Measurements from ENCODE around the gene OTULIN.

The OTULIN gene

DNA sequence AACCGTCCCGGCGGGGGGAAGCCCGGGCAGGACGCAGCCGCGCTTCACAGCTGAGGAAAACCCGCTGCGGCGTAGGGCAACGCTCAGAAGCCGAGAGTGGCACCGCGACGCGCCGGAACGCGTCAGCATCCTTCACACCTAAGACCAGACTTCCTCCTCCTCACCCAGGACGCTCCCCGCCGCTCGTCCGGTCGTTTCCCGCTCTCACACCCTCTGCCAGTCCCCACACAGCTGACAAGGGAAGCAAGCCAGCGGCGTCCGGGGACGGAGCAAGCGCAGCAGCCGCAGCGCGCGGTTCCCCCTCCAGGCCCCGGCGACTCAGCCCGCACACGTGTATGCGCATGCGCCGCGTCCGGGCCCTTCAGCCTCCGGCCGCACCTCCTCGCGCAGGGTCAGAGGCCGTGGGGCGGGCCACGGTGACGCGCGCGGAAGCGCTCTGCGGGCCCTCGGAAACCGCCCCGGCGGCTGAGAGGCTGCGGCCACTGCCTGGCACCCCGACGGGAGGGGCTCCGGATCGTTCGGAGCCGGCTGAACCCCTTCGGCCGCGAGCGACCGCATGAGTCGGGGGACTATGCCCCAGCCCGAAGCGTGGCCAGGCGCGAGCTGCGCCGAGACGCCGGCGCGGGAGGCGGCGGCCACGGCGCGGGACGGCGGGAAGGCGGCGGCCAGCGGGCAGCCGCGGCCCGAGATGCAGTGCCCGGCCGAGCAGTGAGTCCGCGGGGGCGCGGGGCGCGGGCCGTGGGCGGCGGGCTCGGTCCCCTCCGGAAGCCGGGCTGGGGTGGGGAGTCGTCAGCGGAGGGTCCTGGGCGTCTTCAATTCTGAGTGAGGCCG lies at the start of gene OTULIN:
TSS of gene OTULIN (plus strand) at position 449 of the 831 bp plus-strand sequence. CDS start at position 557, 108 bp downstream.
- Histone ChIP-seq H3K9me3 (ENCODE audit: low read length) (no peaks in the 10 kb centered on the region), H3K9ac (ENCODE audit: low read length) (peak within 1 kb of the TSS; percentile 91), H3K36me3 (ENCODE audit: insufficient read depth, low read length) (peaks cover 24% of the 10 kb centered on the region), H3K4me1 (ENCODE audit: insufficient read depth, low read length, severe bottlenecking) (peaks cover 51% of the 10 kb centered on the region), H3K9me2 (ENCODE audit: low read depth, low read length) (no peaks in the 10 kb centered on the region), H3K79me2 (ENCODE audit: insufficient read depth, low read length) (peaks cover 25% of the 10 kb centered on the region), H3F3A (ENCODE audit: insufficient read depth, low read length) (no peaks in the 10 kb centered on the region), H3K4me2 (ENCODE audit: low read length) (peak within 1 kb of the TSS; percentile 88), H3K4me3 (ENCODE audit: low read depth, low read length, poor library complexity, severe bottlenecking) (peak within 1 kb of the TSS; percentile 77), H2AFZ (ENCODE audit: low read length) (0 out of 2 replicates have a peak within 1 kb of the TSS, but pooled peaks have one; percentile 44), H3K27ac (ENCODE audit: low read depth, low read length, poor library complexity, severe bottlenecking) (peak within 1 kb of the TSS; percentile 61), H4K20me1 (ENCODE audit: insufficient read depth, low read length) (no peaks in the 10 kb centered on the region), H3K27me3 (ENCODE audit: insufficient read depth, low read length) (no peaks in the 10 kb centered on the region)
- no peak for TF ChIP-seq EZH2 (IDR thresholded peaks at IDR 0.05; ENCODE audit: borderline replicate concordance, low read length)
- TF ChIP-seq, protein P1, sequence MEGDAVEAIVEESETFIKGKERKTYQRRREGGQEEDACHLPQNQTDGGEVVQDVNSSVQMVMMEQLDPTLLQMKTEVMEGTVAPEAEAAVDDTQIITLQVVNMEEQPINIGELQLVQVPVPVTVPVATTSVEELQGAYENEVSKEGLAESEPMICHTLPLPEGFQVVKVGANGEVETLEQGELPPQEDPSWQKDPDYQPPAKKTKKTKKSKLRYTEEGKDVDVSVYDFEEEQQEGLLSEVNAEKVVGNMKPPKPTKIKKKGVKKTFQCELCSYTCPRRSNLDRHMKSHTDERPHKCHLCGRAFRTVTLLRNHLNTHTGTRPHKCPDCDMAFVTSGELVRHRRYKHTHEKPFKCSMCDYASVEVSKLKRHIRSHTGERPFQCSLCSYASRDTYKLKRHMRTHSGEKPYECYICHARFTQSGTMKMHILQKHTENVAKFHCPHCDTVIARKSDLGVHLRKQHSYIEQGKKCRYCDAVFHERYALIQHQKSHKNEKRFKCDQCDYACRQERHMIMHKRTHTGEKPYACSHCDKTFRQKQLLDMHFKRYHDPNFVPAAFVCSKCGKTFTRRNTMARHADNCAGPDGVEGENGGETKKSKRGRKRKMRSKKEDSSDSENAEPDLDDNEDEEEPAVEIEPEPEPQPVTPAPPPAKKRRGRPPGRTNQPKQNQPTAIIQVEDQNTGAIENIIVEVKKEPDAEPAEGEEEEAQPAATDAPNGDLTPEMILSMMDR (IDR thresholded peaks at IDR 0.05; ENCODE audit: low read length), result no peak

DNA sequence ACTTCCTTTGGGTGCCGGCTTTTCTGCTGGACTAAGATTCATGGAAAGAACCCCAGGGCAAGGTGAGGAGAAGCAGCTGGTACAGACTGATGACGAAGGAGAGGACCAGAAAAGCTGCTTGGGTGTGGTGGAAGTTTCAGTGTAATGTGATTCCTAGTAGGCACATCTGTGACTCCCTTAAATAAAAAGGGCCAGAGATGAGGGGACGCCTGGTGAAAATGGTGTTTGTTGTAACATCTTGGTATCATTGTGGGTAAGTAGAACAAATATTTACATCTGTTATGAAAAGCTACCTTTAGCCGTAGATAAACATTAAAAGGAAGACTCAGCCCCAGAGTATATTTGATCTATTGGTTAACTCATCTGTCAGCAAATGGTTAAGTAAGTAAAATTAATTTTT lies 49.2 kb upstream of the OTULIN start:
- no peaks in the 10 kb centered on the region for H3K36me3 ChIP-seq (ENCODE audit: insufficient read depth, low read length)
- TF ChIP-seq, protein P1 (IDR thresholded peaks at IDR 0.05; ENCODE audit: low read length), result no peak
- no peak for TF ChIP-seq EZH2 (IDR thresholded peaks at IDR 0.05; ENCODE audit: borderline replicate concordance, low read length)
- no peak overlapping the region for H3K27ac ChIP-seq (ENCODE audit: low read depth, low read length, poor library complexity, severe bottlenecking)
- no peaks in the 10 kb centered on the region for H3K4me1 ChIP-seq (ENCODE audit: insufficient read depth, low read length, severe bottlenecking)
- no peaks in the 10 kb centered on the region for H3K27me3 ChIP-seq (ENCODE audit: insufficient read depth, low read length)
- no peak overlapping the region for H3K4me2 ChIP-seq (ENCODE audit: low read length)
- H3K9me2 ChIP-seq (ENCODE audit: low read depth, low read length), result no peaks in the 10 kb centered on the region
- no peaks in the 10 kb centered on the region for H4K20me1 ChIP-seq (ENCODE audit: insufficient read depth, low read length)
- no peaks in the 10 kb centered on the region for H3K9me3 ChIP-seq (ENCODE audit: low read length)
- H3K4me3 ChIP-seq (ENCODE audit: low read depth, low read length, poor library complexity, severe bottlenecking), result no peak overlapping the region
- no peak overlapping the region for H3K9ac ChIP-seq (ENCODE audit: low read length)
- no peaks in the 10 kb centered on the region for H3F3A ChIP-seq (ENCODE audit: insufficient read depth, low read length)
- H3K79me2 ChIP-seq (ENCODE audit: insufficient read depth, low read length), result no peaks in the 10 kb centered on the region
- H2AFZ ChIP-seq (ENCODE audit: low read length), result no peak overlapping the region

DNA sequence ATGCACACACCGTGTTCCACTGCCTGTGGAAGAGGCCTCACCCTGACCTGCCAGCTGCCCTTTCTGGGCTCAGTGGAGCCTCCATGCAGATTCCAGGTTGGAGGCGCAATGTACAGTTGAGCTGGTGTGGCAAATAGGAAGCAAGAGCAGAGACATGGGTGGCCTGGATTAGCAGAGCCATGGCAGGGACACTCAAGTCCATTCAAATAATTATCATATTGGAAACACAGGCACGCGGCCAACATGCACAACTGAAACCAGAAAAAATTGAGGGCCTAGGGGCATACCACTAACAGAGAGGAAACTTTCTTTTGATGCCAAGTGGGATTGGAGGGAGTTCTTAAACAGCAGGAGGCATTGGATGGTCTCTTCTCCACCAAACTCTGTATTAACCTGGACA lies 47.1 kb upstream of the OTULIN start:
- Histone ChIP-seq H3K4me2 (ENCODE audit: low read length) (no peak overlapping the region), H3K27ac (ENCODE audit: low read depth, low read length, poor library complexity, severe bottlenecking) (no peak overlapping the region), H3K9me2 (ENCODE audit: low read depth, low read length) (no peaks in the 10 kb centered on the region), H3K27me3 (ENCODE audit: insufficient read depth, low read length) (no peaks in the 10 kb centered on the region), H2AFZ (ENCODE audit: low read length) (no peak overlapping the region), H3K4me1 (ENCODE audit: insufficient read depth, low read length, severe bottlenecking) (no peaks in the 10 kb centered on the region), H3K9me3 (ENCODE audit: low read length) (no peaks in the 10 kb centered on the region), H3F3A (ENCODE audit: insufficient read depth, low read length) (no peaks in the 10 kb centered on the region), H3K36me3 (ENCODE audit: insufficient read depth, low read length) (no peaks in the 10 kb centered on the region), H3K9ac (ENCODE audit: low read length) (no peak overlapping the region), H4K20me1 (ENCODE audit: insufficient read depth, low read length) (no peaks in the 10 kb centered on the region), H3K4me3 (ENCODE audit: low read depth, low read length, poor library complexity, severe bottlenecking) (no peak overlapping the region), H3K79me2 (ENCODE audit: insufficient read depth, low read length) (no peaks in the 10 kb centered on the region)
- TF ChIP-seq, protein P1 (IDR thresholded peaks at IDR 0.05; ENCODE audit: low read length), result no peak
- no peak for TF ChIP-seq EZH2 (IDR thresholded peaks at IDR 0.05; ENCODE audit: borderline replicate concordance, low read length)
